ENCODE data around the gene OVOL2. TPM values are rescaled to one million over a fixed set of nuclear protein-coding genes. Genes with fewer than 3 reads are reported as not detected.
"Not testable (repeated sequence)": the region's sequence is repeated elsewhere in the genome, so short reads cannot be mapped to it uniquely, and the experiment has no call there.

OVOL2 gene
- total RNA-seq, 3 donors from 2014 or later = 21.0 to 34.1 TPM; not detected in 1

DNA sequence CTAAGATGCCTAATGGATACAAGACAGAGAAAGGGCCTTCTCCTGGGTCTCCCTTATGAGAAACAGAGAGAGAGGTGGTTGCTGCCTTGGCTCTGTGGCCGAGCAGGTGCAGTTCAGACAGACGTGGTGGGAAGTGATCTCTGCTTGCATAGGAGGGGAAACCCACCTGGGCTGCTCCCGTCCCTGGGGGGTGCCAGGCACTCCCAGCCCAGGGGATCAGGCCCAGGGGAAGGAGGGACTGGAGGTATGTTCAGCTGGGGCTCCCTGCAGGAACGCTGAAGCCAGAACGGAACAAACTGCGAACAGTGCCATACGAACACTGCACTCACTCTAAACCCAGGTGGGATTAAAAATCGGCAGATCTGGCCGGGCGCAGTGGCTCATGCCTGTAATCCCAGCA, 35.7 kb upstream of the OVOL2 start:
- Histone ChIP-seq H3K4me3 (no peak overlapping the region), H3K27ac (no peak overlapping the region), H3K9me3 (no peaks in the 10 kb centered on the region)

DNA sequence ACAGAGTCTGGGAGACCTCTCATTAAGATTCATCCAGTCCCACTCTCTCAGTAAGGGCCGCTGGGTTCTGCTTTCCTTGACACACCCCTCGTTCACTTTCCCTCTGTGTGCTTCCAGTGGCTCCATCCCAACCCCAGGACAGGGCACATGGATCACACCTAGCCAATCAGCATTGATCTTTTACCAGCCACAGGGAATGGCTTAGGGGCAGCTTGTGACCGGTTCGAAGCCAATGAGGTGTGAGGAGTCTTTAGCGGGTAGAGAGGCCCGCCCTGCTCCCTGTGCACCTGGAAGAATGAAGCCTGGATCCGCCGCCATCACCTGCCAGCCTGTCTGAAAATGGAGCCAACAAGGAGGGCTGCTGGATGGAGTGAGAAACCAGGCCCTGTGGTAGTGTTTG, 35.2 kb upstream of the OVOL2 start:
- DNase-seq (ENCODE audit: low spot score in 2 of 2) = no peak
- no peaks in the 10 kb centered on the region for H3K9me3 ChIP-seq
- no peaks in the 10 kb centered on the region for H3K36me3 ChIP-seq
- no peak overlapping the region for H3K4me3 ChIP-seq
- TF ChIP-seq POLR2A (IDR thresholded peaks at IDR 0.05) (no peak), CTCF (IDR thresholded peaks at IDR 0.05) (no peak), POLR2AphosphoS5 (IDR thresholded peaks at IDR 0.05) (no peak)
- intact Hi-C loops (cut with DNase I; ENCODE audit: low total_unique reads) = no loop called here
- no peak overlapping the region for H3K27ac ChIP-seq
- H3K27me3 ChIP-seq = no peaks in the 10 kb centered on the region
- no peaks in the 10 kb centered on the region for H3K4me1 ChIP-seq

More for the DNA sequence above, 35.7 kb upstream of the OVOL2 start:
- Histone ChIP-seq H3K36me3 (no peaks in the 10 kb centered on the region), H3K4me1 (no peaks in the 10 kb centered on the region), H3K27me3 (no peaks in the 10 kb centered on the region)
- TF ChIP-seq POLR2AphosphoS5 (IDR thresholded peaks at IDR 0.05) (no peak), CTCF (IDR thresholded peaks at IDR 0.05) (no peak), POLR2A (IDR thresholded peaks at IDR 0.05) (no peak)
- intact Hi-C loops (cut with DNase I; ENCODE audit: low total_unique reads) = no loop called here
- DNase-seq (ENCODE audit: low spot score in 2 of 2) = no peak

DNA sequence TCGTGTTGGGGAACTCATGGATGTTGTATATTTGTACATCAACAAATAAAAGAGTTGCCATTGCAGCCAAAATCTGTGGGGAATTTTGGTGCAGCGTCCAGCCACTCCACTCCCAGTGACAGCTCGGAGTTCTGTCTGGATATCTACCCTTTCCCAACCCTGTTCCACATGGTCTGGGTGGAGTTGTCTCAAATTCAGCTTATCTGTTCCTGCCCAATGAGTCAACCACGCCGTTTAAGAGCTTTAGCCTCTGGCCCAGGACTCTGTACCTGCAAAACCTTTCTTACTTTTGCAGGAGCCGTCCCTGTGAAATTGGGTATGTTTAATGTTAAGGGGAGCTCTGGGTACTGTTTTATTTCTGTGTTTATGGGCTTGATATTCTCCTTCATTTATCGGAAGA, 33.9 kb upstream of the OVOL2 start:
- no peaks in the 10 kb centered on the region for H3K4me1 ChIP-seq
- no peak for DNase-seq (ENCODE audit: low spot score in 2 of 2)
- no peaks in the 10 kb centered on the region for H3K27me3 ChIP-seq
- no peak overlapping the region for H3K27ac ChIP-seq
- no peak for TF ChIP-seq POLR2A (IDR thresholded peaks at IDR 0.05)
- TF ChIP-seq CTCF (IDR thresholded peaks at IDR 0.05) = no peak
- TF ChIP-seq POLR2AphosphoS5 (IDR thresholded peaks at IDR 0.05) = no peak
- intact Hi-C loops (cut with DNase I; ENCODE audit: low total_unique reads) = no loop called here
- no peaks in the 10 kb centered on the region for H3K9me3 ChIP-seq
- H3K36me3 ChIP-seq = no peaks in the 10 kb centered on the region
- no peak overlapping the region for H3K4me3 ChIP-seq

DNA sequence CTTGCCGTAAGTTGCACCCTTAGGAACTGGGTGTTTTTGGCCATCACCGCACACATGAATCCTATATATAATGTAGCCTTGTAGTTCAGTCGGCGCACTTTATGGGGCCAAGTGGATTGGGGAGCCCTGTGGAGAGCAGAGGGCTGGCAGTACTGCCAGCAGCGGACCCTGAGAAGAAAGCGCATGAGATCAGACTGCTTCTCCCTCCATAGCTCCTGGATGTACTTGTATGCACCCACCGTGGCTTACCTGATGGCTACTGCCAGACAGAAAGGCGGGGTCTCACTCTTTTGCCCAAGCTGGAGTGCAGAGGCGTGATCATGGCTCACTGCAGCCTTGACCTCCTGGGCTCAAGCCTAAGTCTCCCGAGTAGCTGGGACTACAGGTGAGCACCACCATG, 32.8 kb upstream of the OVOL2 start:
- H3K9me3 ChIP-seq = no peaks in the 10 kb centered on the region
- intact Hi-C loops (cut with DNase I; ENCODE audit: low total_unique reads) = no loop called here
- TF ChIP-seq POLR2AphosphoS5 (IDR thresholded peaks at IDR 0.05) = no peak
- TF ChIP-seq POLR2A (IDR thresholded peaks at IDR 0.05) = no peak
- no peak for TF ChIP-seq CTCF (IDR thresholded peaks at IDR 0.05)

GRCh38 chr20:18090044-18090443, 32.3 kb upstream of the OVOL2 start:
- Histone ChIP-seq H3K27me3 (no peaks in the 10 kb centered on the region), H3K27ac (no peak overlapping the region), H3K9me3 (no peaks in the 10 kb centered on the region), H3K4me1 (no peaks in the 10 kb centered on the region), H3K4me3 (no peak overlapping the region), H3K36me3 (no peaks in the 10 kb centered on the region)
- no peak for DNase-seq (ENCODE audit: low spot score in 2 of 2)
- intact Hi-C loops (cut with DNase I; ENCODE audit: low total_unique reads) = no loop called here
- no peak for TF ChIP-seq POLR2AphosphoS5 (IDR thresholded peaks at IDR 0.05)
- no peak for TF ChIP-seq CTCF (IDR thresholded peaks at IDR 0.05)
- no peak for TF ChIP-seq POLR2A (IDR thresholded peaks at IDR 0.05)

More for the DNA sequence above, 32.8 kb upstream of the OVOL2 start:
- DNase-seq (ENCODE audit: low spot score in 2 of 2) = no peak
- Histone ChIP-seq H3K36me3 (no peaks in the 10 kb centered on the region), H3K27me3 (no peaks in the 10 kb centered on the region), H3K27ac (no peak overlapping the region), H3K4me1 (no peaks in the 10 kb centered on the region), H3K4me3 (no peak overlapping the region)

GRCh38 chr20:18088841-18089240, 31.1 kb upstream of the OVOL2 start:
- intact Hi-C loops (cut with DNase I; ENCODE audit: low total_unique reads); H3K4me1 ChIP-seq; H3K27me3 ChIP-seq; H3K27ac ChIP-seq; H3K9me3 ChIP-seq; H3K4me3 ChIP-seq; DNase-seq (ENCODE audit: low spot score in 2 of 2); H3K36me3 ChIP-seq: not testable (repeated sequence)

GRCh38 chr20:18088298-18088697, 30.6 kb upstream of the OVOL2 start:
- H3K27me3 ChIP-seq; H3K36me3 ChIP-seq; H3K4me1 ChIP-seq; H3K27ac ChIP-seq; H3K9me3 ChIP-seq; intact Hi-C loops (cut with DNase I; ENCODE audit: low total_unique reads); DNase-seq (ENCODE audit: low spot score in 2 of 2); H3K4me3 ChIP-seq: not testable (repeated sequence)
